Keratinocyte (primary cell): ENCODE results near the gene PSAP. TPM values are rescaled to one million over a fixed set of nuclear protein-coding genes. Genes with fewer than 3 reads are reported as not detected.

ENCODE experiments used
- DNase-seq: peaks from one replicate; pipeline ENCODE4 v3.0.0-alpha.2; 2011; ENCODE audit warnings: low read depth, missing footprints, low spot score
- FAIRE-seq: peaks from 2 replicates; lab custom pipeline; 2011; peaks lifted over from hg19 to GRCh38; lab: Jason Lieb, UNC
- H2AFZ ChIP-seq: 2 replicates; pipeline ENCODE4 v1.6.0; 2012; ENCODE audit warnings: low read length, control low read depth, inconsistent platforms; ENCODE audit not compliant: control insufficient read depth
- H3K27ac ChIP-seq: 2 replicates; pipeline ENCODE4 v1.5.1; 2011; ENCODE audit warnings: low read length; ENCODE audit not compliant: control insufficient read depth, insufficient read depth
- H3K27me3 ChIP-seq: 3 replicates; pipeline ENCODE4 v1.6.0; 2011; ENCODE audit warnings: low read length; ENCODE audit not compliant: control insufficient read depth, insufficient read depth; ENCODE audit errors: extremely low read depth
- H3K36me3 ChIP-seq, 2 experiments: 2 replicates in 1 of 2; 3 replicates in 1 of 2; pipeline ENCODE4 v1.5.1; 2011; ENCODE audit warnings: low read length in 2 of 2, mild to moderate bottlenecking in 1 of 2; ENCODE audit not compliant: control insufficient read depth in 2 of 2, insufficient read depth in 2 of 2; ENCODE audit errors: extremely low read depth in 1 of 2
- H3K4me1 ChIP-seq: 3 replicates; pipeline ENCODE4 v1.5.1; 2011; ENCODE audit warnings: low read length; ENCODE audit not compliant: control insufficient read depth, insufficient read depth; ENCODE audit errors: extremely low read depth
- H3K4me2 ChIP-seq: 3 replicates; pipeline ENCODE4 v1.6.0; 2011; ENCODE audit warnings: low read depth, low read length; ENCODE audit not compliant: control insufficient read depth, insufficient read depth; ENCODE audit errors: extremely low read depth
- H3K4me3 ChIP-seq, 3 experiments: fragments of 200-600 bp in 1 of 3; sonication (generic) in 1 of 3; 2 replicates in 2 of 3; 3 replicates in 1 of 3; pipeline ENCODE4 v1.5.1; 2011 to 2016; ENCODE audit warnings: low read length in 3 of 3, mild to moderate bottlenecking in 3 of 3, control low read depth in 2 of 3, inconsistent platforms in 1 of 3, low read depth in 1 of 3, mixed read lengths in 1 of 3, mixed run types in 1 of 3, moderate library complexity in 1 of 3; ENCODE audit not compliant: control insufficient read depth in 2 of 3, insufficient read depth in 2 of 3; ENCODE audit errors: extremely low read depth in 1 of 3
- H3K79me2 ChIP-seq: 2 replicates; pipeline ENCODE4 v1.6.0; 2012; ENCODE audit warnings: low read length; ENCODE audit not compliant: control insufficient read depth, insufficient read depth
- H3K9ac ChIP-seq: 3 replicates; pipeline ENCODE4 v1.6.0; 2011; ENCODE audit warnings: low read length; ENCODE audit not compliant: control insufficient read depth, insufficient read depth; ENCODE audit errors: extremely low read depth
- H3K9me1 ChIP-seq: 3 replicates; pipeline ENCODE4 v1.6.0; 2011; ENCODE audit warnings: low read length; ENCODE audit not compliant: control insufficient read depth, insufficient read depth; ENCODE audit errors: extremely low read depth
- H3K9me3 ChIP-seq: 2 replicates; pipeline ENCODE4 v1.5.1; 2012; ENCODE audit warnings: low read depth, low read length; ENCODE audit not compliant: control insufficient read depth
- H4K20me1 ChIP-seq: 3 replicates; pipeline ENCODE4 v1.6.0; 2011; ENCODE audit warnings: low read length; ENCODE audit not compliant: control insufficient read depth, insufficient read depth; ENCODE audit errors: extremely low read depth
- CTCF ChIP-seq, 3 experiments: IDR thresholded peaks in 1 of 3; conservative IDR thresholded peaks in 1 of 3; optimal IDR thresholded peaks in 1 of 3; 2 replicates in 2 of 3; 3 replicates in 1 of 3; pipeline versions ENCODE3 to v1.5.1; 2011; ENCODE audit warnings: low read length in 3 of 3, mild to moderate bottlenecking in 3 of 3, moderate library complexity in 2 of 3, control low read depth in 1 of 3, inconsistent platforms in 1 of 3; ENCODE audit not compliant: insufficient read depth in 2 of 3; ENCODE audit errors: extremely low read depth in 1 of 3
- EZH2 ChIP-seq: IDR thresholded peaks from one replicate; pipeline ENCODE4 v1.6.1; 2012; ENCODE audit warnings: inconsistent platforms, mild to moderate bottlenecking, low read length, moderate library complexity
- dilution Hi-C: fragments of 300-500 bp; cut with MboI; formaldehyde crosslinking; loops from one replicate; pipeline ENCODE4 v1.7.0; 2020; ENCODE audit warnings: low sequenced_read_pairs; ENCODE audit not compliant: extremely low pct_ligation_motif_present
- polyA plus RNA-seq, 5 experiments: library from polyadenylated mRNA; depleted of rRNA in 3 of 5; stranded (reverse) in 3 of 5; stranded (forward) in 1 of 5; unstranded in 1 of 5; fragments of >200 nt; gene quantifications; 1 replicate in 1 of 5; 2 replicates in 3 of 5; 3 replicates in 1 of 5; pipeline versions ENCODE4 v1.2.1 to v1.2.3, GENCODE V29; 2011 to 2012; ENCODE audit warnings: missing spikeins in 2 of 5, low read depth in 1 of 5, low replicate concordance in 1 of 5

The PSAP gene
- polyA plus RNA-seq, 1 donor (not counting 4 experiments of a cell fraction or from before 2014, with no cell fraction given): 1,075 TPM

- Histone ChIP-seq H2AFZ (no peak overlapping the region), H3K4me3 (no peak overlapping the region), H3K36me3 (peaks cover 70 to 82% of the 10 kb centered on the region in 2 experiments), H3K27me3 (no peaks in the 10 kb centered on the region), H3K4me1 (no peaks in the 10 kb centered on the region), H3K9me1 (no peaks in the 10 kb centered on the region), H3K79me2 (no peaks in the 10 kb centered on the region), H3K27ac (no peak overlapping the region), H4K20me1 (peaks cover 2% of the 10 kb centered on the region), H3K9ac (no peak overlapping the region), H3K9me3 (no peaks in the 10 kb centered on the region), H3K4me2 (no peak overlapping the region)
- TF ChIP-seq EZH2: no peak
- no peak for TF ChIP-seq CTCF (optimal IDR thresholded peaks at IDR 0.05 in 1 of 3, IDR thresholded peaks at IDR 0.05 in 1 of 3, conservative IDR thresholded peaks at IDR 0.05 in 1 of 3; ENCODE audit: extremely low read depth in 1 of 3, insufficient read depth in 2 of 3, low read length in 3 of 3)
- no peak for DNase-seq
- dilution Hi-C loops: no loop called here
- FAIRE-seq: no peak
Measured at GRCh38 chr10:71820966-71821365, 30.1 kb downstream of the PSAP start.

- DNase-seq (no peak), FAIRE-seq (no peak)
- TF ChIP-seq CTCF (optimal IDR thresholded peaks at IDR 0.05 in 1 of 3, IDR thresholded peaks at IDR 0.05 in 1 of 3, conservative IDR thresholded peaks at IDR 0.05 in 1 of 3; ENCODE audit: extremely low read depth in 1 of 3, insufficient read depth in 2 of 3, low read length in 3 of 3) (no peak), EZH2 (no peak)
- Histone ChIP-seq H3K27ac (no peak overlapping the region), H4K20me1 (peaks cover 2% of the 10 kb centered on the region), H3K4me3 (no peak overlapping the region), H3K9ac (no peak overlapping the region), H3K36me3 (peaks cover 69 to 82% of the 10 kb centered on the region in 2 experiments), H2AFZ (no peak overlapping the region), H3K79me2 (no peaks in the 10 kb centered on the region), H3K4me1 (no peaks in the 10 kb centered on the region), H3K27me3 (no peaks in the 10 kb centered on the region), H3K9me3 (no peaks in the 10 kb centered on the region), H3K9me1 (no peaks in the 10 kb centered on the region), H3K4me2 (no peak overlapping the region)
- dilution Hi-C loops: no loop called here
Measured at GRCh38 chr10:71819985-71820384, 31.1 kb downstream of the PSAP start.
